ENCODE results near the gene MTHFSD.

DNA sequence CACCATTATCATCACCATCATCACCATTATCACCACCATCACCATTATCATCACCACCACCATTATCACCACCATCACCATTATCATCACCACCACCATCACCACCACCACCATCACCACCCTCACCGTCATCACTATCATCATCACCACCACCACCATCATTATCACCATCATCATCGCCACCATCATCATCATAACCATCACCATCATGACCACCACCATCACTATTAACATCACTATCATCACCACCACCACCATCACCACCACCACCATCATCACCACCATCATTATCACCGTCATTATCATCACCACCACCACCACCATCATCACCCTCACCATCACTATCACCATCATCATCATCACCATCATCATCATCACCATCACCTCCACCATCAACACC, 32.5 kb upstream of the MTHFSD start:
- TF ChIP-seq, protein P1, sequence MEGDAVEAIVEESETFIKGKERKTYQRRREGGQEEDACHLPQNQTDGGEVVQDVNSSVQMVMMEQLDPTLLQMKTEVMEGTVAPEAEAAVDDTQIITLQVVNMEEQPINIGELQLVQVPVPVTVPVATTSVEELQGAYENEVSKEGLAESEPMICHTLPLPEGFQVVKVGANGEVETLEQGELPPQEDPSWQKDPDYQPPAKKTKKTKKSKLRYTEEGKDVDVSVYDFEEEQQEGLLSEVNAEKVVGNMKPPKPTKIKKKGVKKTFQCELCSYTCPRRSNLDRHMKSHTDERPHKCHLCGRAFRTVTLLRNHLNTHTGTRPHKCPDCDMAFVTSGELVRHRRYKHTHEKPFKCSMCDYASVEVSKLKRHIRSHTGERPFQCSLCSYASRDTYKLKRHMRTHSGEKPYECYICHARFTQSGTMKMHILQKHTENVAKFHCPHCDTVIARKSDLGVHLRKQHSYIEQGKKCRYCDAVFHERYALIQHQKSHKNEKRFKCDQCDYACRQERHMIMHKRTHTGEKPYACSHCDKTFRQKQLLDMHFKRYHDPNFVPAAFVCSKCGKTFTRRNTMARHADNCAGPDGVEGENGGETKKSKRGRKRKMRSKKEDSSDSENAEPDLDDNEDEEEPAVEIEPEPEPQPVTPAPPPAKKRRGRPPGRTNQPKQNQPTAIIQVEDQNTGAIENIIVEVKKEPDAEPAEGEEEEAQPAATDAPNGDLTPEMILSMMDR (IDR thresholded peaks at IDR 0.05; ENCODE audit: poor library complexity, severe bottlenecking): no peak
- TF ChIP-seq EZH2 (IDR thresholded peaks at IDR 0.05; ENCODE audit: borderline replicate concordance, insufficient read depth, low read length, poor library complexity, severe bottlenecking): no peak
- no peak for TF ChIP-seq EP300 (conservative IDR thresholded peaks at IDR 0.05; ENCODE audit: poor library complexity, severe bottlenecking)
- no peak for TF ChIP-seq POLR2AphosphoS5 (IDR thresholded peaks at IDR 0.05)
- no peak for TF ChIP-seq TAF1 (IDR thresholded peaks at IDR 0.05; ENCODE audit: low read depth)
- no peak for TF ChIP-seq RAD21 (conservative IDR thresholded peaks at IDR 0.05)
- TF ChIP-seq MXI1 (conservative IDR thresholded peaks at IDR 0.05; ENCODE audit: poor library complexity, severe bottlenecking): no peak
- TF ChIP-seq, protein P2, sequence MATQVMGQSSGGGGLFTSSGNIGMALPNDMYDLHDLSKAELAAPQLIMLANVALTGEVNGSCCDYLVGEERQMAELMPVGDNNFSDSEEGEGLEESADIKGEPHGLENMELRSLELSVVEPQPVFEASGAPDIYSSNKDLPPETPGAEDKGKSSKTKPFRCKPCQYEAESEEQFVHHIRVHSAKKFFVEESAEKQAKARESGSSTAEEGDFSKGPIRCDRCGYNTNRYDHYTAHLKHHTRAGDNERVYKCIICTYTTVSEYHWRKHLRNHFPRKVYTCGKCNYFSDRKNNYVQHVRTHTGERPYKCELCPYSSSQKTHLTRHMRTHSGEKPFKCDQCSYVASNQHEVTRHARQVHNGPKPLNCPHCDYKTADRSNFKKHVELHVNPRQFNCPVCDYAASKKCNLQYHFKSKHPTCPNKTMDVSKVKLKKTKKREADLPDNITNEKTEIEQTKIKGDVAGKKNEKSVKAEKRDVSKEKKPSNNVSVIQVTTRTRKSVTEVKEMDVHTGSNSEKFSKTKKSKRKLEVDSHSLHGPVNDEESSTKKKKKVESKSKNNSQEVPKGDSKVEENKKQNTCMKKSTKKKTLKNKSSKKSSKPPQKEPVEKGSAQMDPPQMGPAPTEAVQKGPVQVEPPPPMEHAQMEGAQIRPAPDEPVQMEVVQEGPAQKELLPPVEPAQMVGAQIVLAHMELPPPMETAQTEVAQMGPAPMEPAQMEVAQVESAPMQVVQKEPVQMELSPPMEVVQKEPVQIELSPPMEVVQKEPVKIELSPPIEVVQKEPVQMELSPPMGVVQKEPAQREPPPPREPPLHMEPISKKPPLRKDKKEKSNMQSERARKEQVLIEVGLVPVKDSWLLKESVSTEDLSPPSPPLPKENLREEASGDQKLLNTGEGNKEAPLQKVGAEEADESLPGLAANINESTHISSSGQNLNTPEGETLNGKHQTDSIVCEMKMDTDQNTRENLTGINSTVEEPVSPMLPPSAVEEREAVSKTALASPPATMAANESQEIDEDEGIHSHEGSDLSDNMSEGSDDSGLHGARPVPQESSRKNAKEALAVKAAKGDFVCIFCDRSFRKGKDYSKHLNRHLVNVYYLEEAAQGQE (IDR thresholded peaks at IDR 0.05; ENCODE audit: borderline replicate concordance): no peak
